RWPE1 (cell line): ENCODE results near the gene ILK.

ENCODE experiments used
- CTCF ChIA-PET: fragments of 350-600 bp; sonication (Branson Sonifier 250); formaldehyde crosslinking; extraction: SDS; loops from one replicate; lab custom pipeline; 2021; lab: Yijun Ruan, JAX
- POLR2A ChIA-PET: fragments of 400-600 bp; formaldehyde crosslinking; extraction: SDS; loops from one replicate; lab custom pipeline; 2020; ENCODE audit warnings: antibody characterized with exemption; ENCODE audit not compliant: low non-redundant PET; lab: Yijun Ruan, JAX
- DNase-seq: peaks from one replicate; pipeline ENCODE4 v3.0.0; 2012; ENCODE audit warnings: low spot score
- H3K27ac ChIP-seq: fragments of 450-650 bp; 2 replicates; pipeline ENCODE4 v1.5.1; 2017
- TF ChIP-seq, protein P1 (sequence below): fragments of 450-650 bp; conservative IDR thresholded peaks from 2 replicates; pipeline ENCODE4 v1.5.1; 2017; ENCODE audit warnings: low read depth, mild to moderate bottlenecking

Gene ILK

DNA sequence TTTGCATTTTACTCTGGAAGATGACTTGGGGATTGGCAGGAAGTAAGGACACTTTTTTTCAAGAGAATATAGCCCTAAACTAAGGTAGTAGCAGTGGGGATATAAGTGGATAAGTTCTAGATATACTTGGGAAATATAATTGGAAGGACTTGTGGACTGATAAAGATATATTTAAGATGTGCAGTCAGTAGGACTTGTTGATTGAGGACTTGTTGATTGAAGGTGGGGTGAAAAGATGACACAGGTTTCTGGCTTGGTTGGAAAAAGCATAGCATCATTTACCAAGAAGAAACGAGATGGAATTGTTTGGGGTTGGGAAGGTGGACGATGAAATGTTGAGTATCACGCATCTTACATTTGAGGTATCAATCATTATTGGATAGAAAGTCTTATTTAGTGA is 9.9 kb downstream of the ILK start:
- TF ChIP-seq, protein P1, sequence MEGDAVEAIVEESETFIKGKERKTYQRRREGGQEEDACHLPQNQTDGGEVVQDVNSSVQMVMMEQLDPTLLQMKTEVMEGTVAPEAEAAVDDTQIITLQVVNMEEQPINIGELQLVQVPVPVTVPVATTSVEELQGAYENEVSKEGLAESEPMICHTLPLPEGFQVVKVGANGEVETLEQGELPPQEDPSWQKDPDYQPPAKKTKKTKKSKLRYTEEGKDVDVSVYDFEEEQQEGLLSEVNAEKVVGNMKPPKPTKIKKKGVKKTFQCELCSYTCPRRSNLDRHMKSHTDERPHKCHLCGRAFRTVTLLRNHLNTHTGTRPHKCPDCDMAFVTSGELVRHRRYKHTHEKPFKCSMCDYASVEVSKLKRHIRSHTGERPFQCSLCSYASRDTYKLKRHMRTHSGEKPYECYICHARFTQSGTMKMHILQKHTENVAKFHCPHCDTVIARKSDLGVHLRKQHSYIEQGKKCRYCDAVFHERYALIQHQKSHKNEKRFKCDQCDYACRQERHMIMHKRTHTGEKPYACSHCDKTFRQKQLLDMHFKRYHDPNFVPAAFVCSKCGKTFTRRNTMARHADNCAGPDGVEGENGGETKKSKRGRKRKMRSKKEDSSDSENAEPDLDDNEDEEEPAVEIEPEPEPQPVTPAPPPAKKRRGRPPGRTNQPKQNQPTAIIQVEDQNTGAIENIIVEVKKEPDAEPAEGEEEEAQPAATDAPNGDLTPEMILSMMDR: no peak
- H3K27ac ChIP-seq: no peak overlapping the region
- no peak for DNase-seq
- ChIA-PET CTCF (interaction anchor here (0.7 kb wide), 2 partner anchors 12 to 87 kb away, joined by 3 read pairs; no protein-coding TSS in a partner anchor), POLR2A (no interaction called here)

DNA sequence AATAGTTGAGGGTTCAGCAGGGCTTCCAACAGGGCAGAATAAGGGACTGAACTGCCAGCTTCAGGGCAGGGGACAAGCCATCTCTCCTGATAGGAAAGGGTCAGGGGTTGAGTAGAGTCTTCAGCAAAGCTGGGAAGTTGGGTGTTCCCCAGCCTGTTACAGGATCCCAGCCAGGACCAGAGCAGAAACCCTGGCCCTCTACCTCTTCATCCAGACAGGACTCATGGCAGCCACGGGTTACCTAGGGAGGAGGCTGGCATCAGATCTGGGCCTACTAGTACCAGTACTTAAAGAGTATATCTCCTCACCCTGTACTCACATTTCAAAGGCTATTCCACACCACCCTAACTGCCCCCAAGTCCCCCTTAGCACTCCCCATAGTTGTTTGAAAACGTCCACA is 10.9 kb downstream of the ILK start:
- TF ChIP-seq, protein P1: no peak
- no peak for DNase-seq
- no peak overlapping the region for H3K27ac ChIP-seq
- CTCF ChIA-PET: no interaction called here
- POLR2A ChIA-PET: no interaction called here

DNA sequence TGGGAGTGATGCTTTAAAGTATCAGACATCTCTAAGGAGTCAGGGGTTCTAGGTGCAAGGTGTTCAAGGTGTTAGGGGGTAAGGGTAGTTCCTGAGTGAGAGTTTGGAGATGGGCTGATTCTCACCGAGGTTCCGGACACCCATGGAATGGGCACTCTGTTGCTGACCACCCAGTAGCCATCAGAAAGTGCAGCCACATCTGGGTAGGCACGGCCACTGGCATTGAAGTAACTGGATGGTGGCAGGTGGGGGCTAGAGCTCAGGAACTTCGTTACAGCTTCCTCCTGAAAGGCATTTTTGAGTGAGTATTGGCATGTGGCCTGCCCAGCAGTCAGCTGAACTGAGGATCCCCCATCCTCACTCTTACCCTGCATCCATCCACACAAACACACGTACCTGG is 11.5 kb downstream of the ILK start:
- ChIA-PET CTCF (no interaction called here), POLR2A (no interaction called here)
- TF ChIP-seq, protein P1: no peak
- no peak overlapping the region for H3K27ac ChIP-seq
- no peak for DNase-seq

DNA sequence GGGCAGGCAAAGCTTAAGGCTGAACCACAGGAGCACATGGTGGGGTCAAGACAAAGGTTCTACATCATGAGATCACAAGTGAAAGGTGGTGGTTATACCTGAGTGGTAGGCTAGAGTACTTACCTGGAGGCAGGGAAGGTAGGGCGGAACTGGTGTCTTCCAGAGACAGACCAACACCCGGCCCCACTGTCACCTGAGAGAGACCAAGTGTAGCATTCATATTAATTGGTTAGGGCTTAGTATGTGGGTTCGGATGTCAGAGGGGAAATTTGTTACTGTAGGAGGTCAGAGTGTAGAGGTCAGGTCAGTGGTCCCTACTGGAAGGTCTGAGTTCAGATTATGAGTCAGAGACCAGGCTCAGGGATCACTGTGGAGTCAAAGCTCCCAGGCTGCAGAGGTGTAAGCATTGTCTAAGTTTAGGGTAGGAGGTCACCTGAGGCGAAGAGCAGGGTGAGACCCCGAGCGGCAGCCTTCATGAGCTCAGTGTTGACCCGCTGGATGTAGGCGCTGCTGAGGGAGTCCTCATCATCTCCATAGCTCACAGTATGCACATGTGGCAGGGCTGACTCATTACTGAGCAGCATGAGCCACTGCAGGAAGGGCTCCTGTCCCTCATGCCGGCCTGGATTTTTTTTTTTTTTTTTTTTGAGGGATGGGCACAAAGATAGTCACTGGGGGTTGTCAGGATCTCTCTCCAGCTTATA is 12.5 kb downstream of the ILK start:
- no peak for DNase-seq
- POLR2A ChIA-PET: no interaction called here
- CTCF ChIA-PET: no interaction called here

DNA sequence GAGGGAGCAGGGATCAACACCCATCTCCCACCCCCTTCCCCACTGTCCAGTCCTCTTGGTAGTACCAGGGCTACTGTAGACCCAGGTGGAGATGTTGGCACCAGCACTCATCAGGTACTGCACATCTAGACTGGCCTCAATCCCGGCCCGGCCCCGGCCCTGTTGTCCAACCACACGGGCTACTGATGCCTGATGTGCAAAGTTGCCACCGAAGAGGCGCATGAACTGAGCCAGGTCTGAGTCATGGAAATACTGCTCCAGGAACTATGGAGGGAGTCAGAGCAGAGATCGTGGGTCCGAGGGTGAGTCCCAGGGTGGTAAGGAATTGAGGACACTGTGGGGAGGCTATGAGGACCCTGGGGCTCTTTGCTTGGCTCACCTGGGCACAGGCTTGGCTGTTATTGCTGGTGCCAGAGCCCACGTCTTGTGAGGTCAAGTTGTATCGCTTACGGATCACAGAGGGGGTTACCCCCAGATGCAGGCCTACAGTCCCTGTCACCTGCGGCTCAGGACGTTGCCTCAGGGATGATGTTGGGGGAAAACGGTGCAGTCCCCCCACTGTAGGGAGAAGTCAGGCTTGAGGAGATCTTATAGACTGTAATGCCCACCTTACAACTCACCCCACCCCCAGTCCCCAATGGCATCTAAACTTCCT is 13.1 kb downstream of the ILK start:
- TF ChIP-seq, protein P1: no peak
- H3K27ac ChIP-seq: no peak overlapping the region
- no peak for DNase-seq
- ChIA-PET POLR2A (no interaction called here), CTCF (no interaction called here)

More for the DNA sequence above, 12.5 kb downstream of the ILK start:
- no peak overlapping the region for H3K27ac ChIP-seq
- TF ChIP-seq, protein P1: no peak

DNA sequence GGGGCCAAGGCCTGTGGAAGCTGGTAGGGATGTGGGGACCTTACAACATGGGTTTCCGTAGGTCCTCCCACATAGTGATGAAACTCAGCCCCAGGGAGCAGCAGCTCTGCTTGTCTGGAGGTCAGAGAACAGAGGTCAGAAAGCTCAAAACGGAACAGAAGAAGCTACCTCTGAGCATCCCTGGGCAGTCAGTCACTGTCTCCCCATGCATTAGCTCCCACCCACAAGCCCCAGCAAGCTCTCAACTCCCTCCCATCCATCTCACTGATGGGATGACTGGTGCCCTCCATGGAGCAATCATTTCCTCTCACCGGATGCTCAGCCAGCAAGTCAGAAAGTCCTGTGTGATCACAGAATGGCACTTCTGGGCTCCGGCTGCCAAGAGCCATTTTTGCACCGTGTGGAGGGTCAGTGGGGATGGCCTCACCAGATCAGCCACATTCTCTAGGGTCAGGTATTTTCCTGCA is 13.8 kb downstream of the ILK start:
- ChIA-PET POLR2A (interaction anchor here (0.5 kb wide), 1 partner anchor 13 kb away, joined by 3 read pairs; no protein-coding TSS in a partner anchor), CTCF (no interaction called here)
- TF ChIP-seq, protein P1: no peak
- no peak for DNase-seq
- H3K27ac ChIP-seq: no peak overlapping the region
